Neuron (in vitro differentiated cells): ENCODE data around the gene RFX8.
A peak's percentile ranks its signal among the peaks of the same experiment; 100 is the strongest.
"Not testable (repeated sequence)": the region's sequence is repeated elsewhere in the genome, so short reads cannot be mapped to it uniquely, and the experiment has no call there.

Source experiments
- H2AFZ ChIP-seq: one replicate; pipeline ENCODE4 v1.6.1; 2013; ENCODE audit warnings: low read depth, mild to moderate bottlenecking, inconsistent platforms, low read length, moderate library complexity
- H3K27me3 ChIP-seq: one replicate; pipeline ENCODE4 v1.6.1; 2013; ENCODE audit warnings: low read length; ENCODE audit not compliant: insufficient read depth
- H3K36me3 ChIP-seq: one replicate; pipeline ENCODE4 v1.6.1; 2013; ENCODE audit warnings: low read length; ENCODE audit not compliant: insufficient read depth
- H3K4me1 ChIP-seq: one replicate; pipeline ENCODE4 v1.6.1; 2013; ENCODE audit warnings: low read length; ENCODE audit not compliant: insufficient read depth
- H3K4me3 ChIP-seq: 2 replicates; pipeline ENCODE4 v1.5.1; 2013; ENCODE audit warnings: mild to moderate bottlenecking, low read length, moderate library complexity
- H3K9me3 ChIP-seq: one replicate; pipeline ENCODE4 v1.6.1; 2013; ENCODE audit warnings: low read length

Gene RFX8

GRCh38 chr2:101450965-101451364 lies 23.9 kb downstream of the RFX8 start:
- H3K9me3 ChIP-seq, result no peaks in the 10 kb centered on the region
- no peaks in the 10 kb centered on the region for H3K27me3 ChIP-seq
- H3K36me3 ChIP-seq, result no peaks in the 10 kb centered on the region
- no peak overlapping the region for H2AFZ ChIP-seq
- H3K4me3 ChIP-seq, result no peak overlapping the region
- no peaks in the 10 kb centered on the region for H3K4me1 ChIP-seq

- H2AFZ ChIP-seq, result no peak overlapping the region
- H3K9me3 ChIP-seq, result no peaks in the 10 kb centered on the region
- H3K4me3 ChIP-seq, result no peak overlapping the region
- no peaks in the 10 kb centered on the region for H3K4me1 ChIP-seq
- no peaks in the 10 kb centered on the region for H3K27me3 ChIP-seq
- no peaks in the 10 kb centered on the region for H3K36me3 ChIP-seq
These were observed 28.0 kb downstream of the RFX8 start for GRCh38 chr2:101446869-101447268.

GRCh38 chr2:101442667-101443061 lies 32.2 kb downstream of the RFX8 start:
- H2AFZ ChIP-seq, result no peak overlapping the region
- no peak overlapping the region for H3K4me3 ChIP-seq
- no peaks in the 10 kb centered on the region for H3K4me1 ChIP-seq
- no peaks in the 10 kb centered on the region for H3K27me3 ChIP-seq
- no peaks in the 10 kb centered on the region for H3K9me3 ChIP-seq
- no peaks in the 10 kb centered on the region for H3K36me3 ChIP-seq

GRCh38 chr2:101442042-101442666 lies 32.8 kb downstream of the RFX8 start:
- no peaks in the 10 kb centered on the region for H3K36me3 ChIP-seq
- no peak overlapping the region for H2AFZ ChIP-seq
- no peaks in the 10 kb centered on the region for H3K27me3 ChIP-seq
- H3K4me1 ChIP-seq, result no peaks in the 10 kb centered on the region
- H3K4me3 ChIP-seq, result no peak overlapping the region
- no peaks in the 10 kb centered on the region for H3K9me3 ChIP-seq

GRCh38 chr2:101440127-101440738 lies 34.7 kb downstream of the RFX8 start:
- H2AFZ ChIP-seq, result no peak overlapping the region
- H3K36me3 ChIP-seq, result no peaks in the 10 kb centered on the region
- H3K4me1 ChIP-seq, result peaks cover under 1% of the 10 kb centered on the region
- no peak overlapping the region for H3K4me3 ChIP-seq
- H3K27me3 ChIP-seq, result no peaks in the 10 kb centered on the region
- H3K9me3 ChIP-seq, result no peaks in the 10 kb centered on the region

- peaks cover 6% of the 10 kb centered on the region for H3K4me1 ChIP-seq
- no peaks in the 10 kb centered on the region for H3K9me3 ChIP-seq
- H3K36me3 ChIP-seq, result no peaks in the 10 kb centered on the region
- no peaks in the 10 kb centered on the region for H3K27me3 ChIP-seq
- H2AFZ ChIP-seq, result no peak overlapping the region
- H3K4me3 ChIP-seq, result no peak overlapping the region
These were observed 35.2 kb downstream of the RFX8 start for GRCh38 chr2:101439716-101440115.

- not testable (repeated sequence) for H3K36me3 ChIP-seq, H2AFZ ChIP-seq, H3K4me3 ChIP-seq, H3K9me3 ChIP-seq, H3K4me1 ChIP-seq, H3K27me3 ChIP-seq
These were observed 36.4 kb downstream of the RFX8 start for GRCh38 chr2:101438555-101438954.

- Histone ChIP-seq H3K4me1 (peaks cover 7% of the 10 kb centered on the region), H3K27me3 (no peaks in the 10 kb centered on the region), H3K36me3 (no peaks in the 10 kb centered on the region), H2AFZ (peak overlapping the region; percentile 75), H3K4me3 (peak overlapping the region; percentile 34), H3K9me3 (no peaks in the 10 kb centered on the region)
These were observed 39.7 kb downstream of the RFX8 start for GRCh38 chr2:101435001-101435862.

GRCh38 chr2:101433465-101433864 lies 41.4 kb downstream of the RFX8 start:
- Histone ChIP-seq H3K36me3 (no peaks in the 10 kb centered on the region), H3K27me3 (peaks cover 2% of the 10 kb centered on the region), H3K4me3 (no peak overlapping the region), H3K9me3 (no peaks in the 10 kb centered on the region), H2AFZ (no peak overlapping the region), H3K4me1 (peaks cover 7% of the 10 kb centered on the region)

GRCh38 chr2:101432411-101433181 lies 42.3 kb downstream of the RFX8 start:
- peaks cover 7% of the 10 kb centered on the region for H3K4me1 ChIP-seq
- no peak overlapping the region for H2AFZ ChIP-seq
- peaks cover 3% of the 10 kb centered on the region for H3K27me3 ChIP-seq
- H3K36me3 ChIP-seq, result no peaks in the 10 kb centered on the region
- no peaks in the 10 kb centered on the region for H3K9me3 ChIP-seq
- no peak overlapping the region for H3K4me3 ChIP-seq

GRCh38 chr2:101431486-101431885 lies 43.4 kb downstream of the RFX8 start:
- H2AFZ ChIP-seq, result no peak overlapping the region
- H3K4me1 ChIP-seq, result peaks cover 7% of the 10 kb centered on the region
- H3K9me3 ChIP-seq, result no peaks in the 10 kb centered on the region
- no peaks in the 10 kb centered on the region for H3K36me3 ChIP-seq
- H3K27me3 ChIP-seq, result peaks cover 3% of the 10 kb centered on the region
- H3K4me3 ChIP-seq, result no peak overlapping the region

- H3K36me3 ChIP-seq, result no peaks in the 10 kb centered on the region
- H3K4me1 ChIP-seq, result peaks cover 6% of the 10 kb centered on the region
- no peaks in the 10 kb centered on the region for H3K9me3 ChIP-seq
- H3K4me3 ChIP-seq, result no peak overlapping the region
- no peak overlapping the region for H2AFZ ChIP-seq
- H3K27me3 ChIP-seq, result peaks cover 3% of the 10 kb centered on the region
These were observed 44.8 kb downstream of the RFX8 start for GRCh38 chr2:101430156-101430555.

- Histone ChIP-seq H3K36me3 (no peaks in the 10 kb centered on the region), H3K4me3 (no peak overlapping the region), H3K4me1 (no peaks in the 10 kb centered on the region), H3K27me3 (peaks cover 3% of the 10 kb centered on the region), H3K9me3 (no peaks in the 10 kb centered on the region), H2AFZ (no peak overlapping the region)
These were observed 45.5 kb downstream of the RFX8 start for GRCh38 chr2:101429453-101429852.
